H9 (cell line): Measurements from ENCODE around the gene ZNF319. TPM values are rescaled to one million over a fixed set of nuclear protein-coding genes. Genes with fewer than 3 reads are reported as not detected.

Experiments used
- DNase-seq: peaks from one replicate; pipeline ENCODE4 v3.0.0-alpha.2; 2017
- H2AFZ ChIP-seq: one replicate; pipeline ENCODE4 v1.6.1; 2013; ENCODE audit warnings: mild to moderate bottlenecking, low read length, control low read depth, moderate library complexity
- H2AK5ac ChIP-seq: 2 replicates; pipeline ENCODE4 v1.6.1; 2013; ENCODE audit warnings: low read length, control low read depth, mixed read lengths; ENCODE audit not compliant: insufficient read length
- H2BK120ac ChIP-seq: one replicate; pipeline ENCODE4 v1.6.1; 2013; ENCODE audit warnings: low read depth, mild to moderate bottlenecking, low read length, control low read depth, inconsistent platforms; ENCODE audit not compliant: poor library complexity, severe bottlenecking
- H2BK12ac ChIP-seq: 2 replicates; pipeline ENCODE4 v1.6.1; 2013; ENCODE audit warnings: low read length, control low read depth, mixed read lengths, low read depth; ENCODE audit not compliant: insufficient read length
- H2BK15ac ChIP-seq: 2 replicates; pipeline ENCODE4 v1.6.1; 2013; ENCODE audit warnings: low read depth, low read length, control low read depth
- H2BK20ac ChIP-seq: one replicate; pipeline ENCODE4 v1.6.1; 2013; ENCODE audit warnings: low read depth, mild to moderate bottlenecking, low read length, control low read depth, inconsistent platforms; ENCODE audit not compliant: poor library complexity, severe bottlenecking
- H2BK5ac ChIP-seq: 2 replicates; pipeline ENCODE4 v1.6.1; 2013; ENCODE audit warnings: low read length, control low read depth, mixed read lengths; ENCODE audit not compliant: insufficient read length
- H3K14ac ChIP-seq: 2 replicates; pipeline ENCODE4 v1.6.1; 2013; ENCODE audit warnings: low read length, control low read depth; ENCODE audit not compliant: insufficient read depth
- H3K18ac ChIP-seq: 2 replicates; pipeline ENCODE4 v1.6.1; 2013; ENCODE audit warnings: low read depth, mild to moderate bottlenecking, mixed read lengths, low read length, control low read depth; ENCODE audit not compliant: insufficient read length
- H3K23ac ChIP-seq: 2 replicates; pipeline ENCODE4 v1.6.1; 2013; ENCODE audit warnings: low read length, control low read depth, mixed read lengths, low read depth; ENCODE audit not compliant: insufficient read length
- H3K23me2 ChIP-seq: 2 replicates; pipeline ENCODE4 v1.6.1; 2013; ENCODE audit warnings: low read depth, mild to moderate bottlenecking, mixed read lengths, low read length, control low read depth; ENCODE audit not compliant: insufficient read length, poor library complexity, severe bottlenecking
- H3K27ac ChIP-seq: 2 replicates; pipeline ENCODE4 v1.5.1; 2013; ENCODE audit warnings: low read length, control low read depth, mixed read lengths, low read depth; ENCODE audit not compliant: insufficient read length
- H3K27me3 ChIP-seq: 2 replicates; pipeline ENCODE4 v1.6.1; 2013; ENCODE audit warnings: low read length, control low read depth, inconsistent platforms; ENCODE audit not compliant: insufficient read depth
- H3K4ac ChIP-seq: 2 replicates; pipeline ENCODE4 v1.6.1; 2013; ENCODE audit warnings: low read depth, mild to moderate bottlenecking, control low read depth, inconsistent platforms, low read length, moderate library complexity
- H3K4me1 ChIP-seq: 2 replicates; pipeline ENCODE4 v1.6.1; 2013; ENCODE audit warnings: low read length, control low read depth, inconsistent platforms; ENCODE audit not compliant: insufficient read depth
- H3K4me2 ChIP-seq: 2 replicates; pipeline ENCODE4 v1.6.1; 2013; ENCODE audit warnings: low read length, control low read depth, mixed read lengths; ENCODE audit not compliant: insufficient read length, insufficient read depth
- H3K56ac ChIP-seq: 2 replicates; pipeline ENCODE4 v1.6.1; 2013; ENCODE audit warnings: low read depth, mild to moderate bottlenecking, mixed read lengths, low read length, control low read depth; ENCODE audit not compliant: insufficient read length
- H3K79me1 ChIP-seq: 2 replicates; pipeline ENCODE4 v1.6.1; 2013; ENCODE audit warnings: low read depth, mild to moderate bottlenecking, moderate library complexity, low read length, control low read depth, inconsistent platforms; ENCODE audit not compliant: insufficient read depth, poor library complexity, severe bottlenecking
- H3K79me2 ChIP-seq: 2 replicates; pipeline ENCODE4 v1.6.1; 2013; ENCODE audit warnings: low read length, control low read depth, inconsistent platforms; ENCODE audit not compliant: insufficient read depth
- H3K9ac ChIP-seq: 2 replicates; pipeline ENCODE4 v1.6.1; 2013; ENCODE audit warnings: low read length, control low read depth, mixed read lengths; ENCODE audit not compliant: insufficient read length; ENCODE audit errors: extremely low read depth
- H3K9me3 ChIP-seq: one replicate; pipeline ENCODE4 v1.6.1; 2013; ENCODE audit warnings: low read depth, low read length, inconsistent platforms; ENCODE audit not compliant: control insufficient read depth
- H3T11ph ChIP-seq: one replicate; pipeline ENCODE4 v1.6.1; 2013; ENCODE audit warnings: mild to moderate bottlenecking, low read length, control low read depth, inconsistent platforms
- H4K20me1 ChIP-seq: one replicate; pipeline ENCODE4 v1.6.1; 2013; ENCODE audit not compliant: control insufficient read depth, insufficient read length, insufficient read depth
- H4K5ac ChIP-seq: 2 replicates; pipeline ENCODE4 v1.6.1; 2013; ENCODE audit warnings: low read depth, mild to moderate bottlenecking, mixed read lengths, low read length, control low read depth; ENCODE audit not compliant: insufficient read length
- H4K8ac ChIP-seq: replicated peaks from 2 replicates; pipeline ENCODE4 v1.6.1; 2013; ENCODE audit warnings: low read length, control low read depth, mixed read lengths, low read depth; ENCODE audit not compliant: insufficient read length
- H4K91ac ChIP-seq: 2 replicates; pipeline ENCODE4 v1.6.1; 2013; ENCODE audit warnings: low read depth, mild to moderate bottlenecking, moderate library complexity, mixed read lengths, low read length, control low read depth; ENCODE audit not compliant: insufficient read length
- H3K27ac Mint-ChIP-seq, 3 experiments: 2 replicates in 2 of 3; 3 replicates in 1 of 3; pipeline ENCODE4 v1.8.0; 2020 to 2021; ENCODE audit warnings: mixed read lengths in 3 of 3, mild to moderate bottlenecking in 1 of 3, moderate library complexity in 1 of 3
- H3K27me3 Mint-ChIP-seq: 2 replicates; pipeline ENCODE4 v1.8.0; 2021; ENCODE audit warnings: low read depth, mild to moderate bottlenecking, moderate library complexity, mixed read lengths
- H3K36me3 Mint-ChIP-seq, 3 experiments: 2 replicates in 2 of 3; 3 replicates in 1 of 3; pipeline ENCODE4 v1.8.0; 2020 to 2021; ENCODE audit warnings: low read depth in 3 of 3, mixed read lengths in 3 of 3; ENCODE audit not compliant: insufficient read depth in 1 of 3
- H3K4me1 Mint-ChIP-seq, 2 experiments: 2 replicates each; pipeline ENCODE4 v1.8.0; 2020; ENCODE audit warnings: mixed read lengths in 2 of 2
- H3K4me3 Mint-ChIP-seq, 2 experiments: 2 replicates in 1 of 2; 3 replicates in 1 of 2; pipeline ENCODE4 v1.8.0; 2020 to 2021; ENCODE audit warnings: mild to moderate bottlenecking in 2 of 2, mixed read lengths in 2 of 2, moderate library complexity in 1 of 2
- H3K9me3 Mint-ChIP-seq, 2 experiments: 2 replicates in 1 of 2; 3 replicates in 1 of 2; pipeline ENCODE4 v1.8.0; 2020; ENCODE audit warnings: mild to moderate bottlenecking in 2 of 2, mixed read lengths in 2 of 2, moderate library complexity in 1 of 2
- CTCF ChIP-seq: fragments of 200-600 bp; sonication (generic); conservative IDR thresholded peaks from 3 replicates; pipeline ENCODE4 v1.8.0; 2021; ENCODE audit warnings: antibody characterized with exemption, mild to moderate bottlenecking
- whole genome bisulfite sequencing: extraction: QIAGEN DNeasy Blood & Tissue Kit; methylation state at CpG from one replicate; pipeline ENCODE4 v1.1.7; 2013; ENCODE audit warnings: missing lambda C conversion rate, low lambda C conversion rate, mixed read lengths; ENCODE audit not compliant: insufficient read length; ENCODE audit errors: extremely low coverage; 5-methylcytosine and 5-hydroxymethylcytosine counted together
- total RNA-seq: library from RNA; stranded (reverse); gene quantifications from 2 replicates; pipeline ENCODE4 v1.2.1, GENCODE V29; 2021

The ZNF319 gene
- total RNA-seq, 1 experiment from 2014 or later: 5.6 TPM

DNA sequence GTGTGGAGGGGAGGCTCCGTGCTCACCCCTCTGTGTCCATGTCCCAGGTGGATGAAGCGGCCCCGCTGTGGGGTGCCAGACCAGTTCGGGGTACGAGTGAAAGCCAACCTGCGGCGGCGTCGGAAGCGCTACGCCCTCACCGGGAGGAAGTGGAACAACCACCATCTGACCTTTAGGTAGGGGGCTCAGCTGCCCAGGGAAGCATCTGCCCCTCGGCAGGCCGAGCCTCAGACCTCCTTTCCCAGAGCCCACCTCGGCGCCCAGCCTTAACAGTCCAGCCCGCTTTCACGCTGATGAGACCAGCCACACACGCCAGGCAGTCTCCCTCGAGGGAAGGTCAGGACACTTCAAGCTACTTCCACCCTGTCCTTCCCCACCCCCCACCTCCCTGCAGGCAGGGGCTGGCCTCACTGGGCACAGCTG lies 37.8 kb upstream of the ZNF319 start:
- Histone ChIP-seq H3K4ac (no peak overlapping the region), H2AK5ac (no peak overlapping the region), H3K79me2 (no peaks in the 10 kb centered on the region), H3K14ac (no peak overlapping the region), H3K9me3 (no peaks in the 10 kb centered on the region), H2BK15ac (no peak overlapping the region), H3K4me1 (no peaks in the 10 kb centered on the region), H2BK120ac (no peak overlapping the region), H4K5ac (no peak overlapping the region), H3T11ph (no peak overlapping the region), H2BK20ac (no peak overlapping the region), H3K18ac (no peak overlapping the region), H3K23me2 (no peaks in the 10 kb centered on the region), H3K79me1 (no peaks in the 10 kb centered on the region), H2BK5ac (no peak overlapping the region), H3K27me3 (no peaks in the 10 kb centered on the region), H3K4me2 (no peak overlapping the region), H3K56ac (no peak overlapping the region), H3K9ac (no peak overlapping the region), H4K8ac (no peak overlapping the region), H4K91ac (no peak overlapping the region), H3K27ac (no peak overlapping the region), H2BK12ac (no peak overlapping the region), H4K20me1 (no peaks in the 10 kb centered on the region), H3K23ac (no peak overlapping the region), H2AFZ (no peak overlapping the region)
- TF ChIP-seq CTCF: no peak
- Mint-ChIP-seq H3K27ac (no peak overlapping the region), H3K9me3 (no peaks in the 10 kb centered on the region; a peak in 1 of 5 replicates), H3K36me3 (peaks cover 13 to 57% (median 47%) of the 10 kb centered on the region in 3 experiments), H3K4me1 (peaks cover 1 to 6% of the 10 kb centered on the region in 2 experiments; a peak in 2 of 4 replicates), H3K4me3 (no peak overlapping the region), H3K27me3 (no peaks in the 10 kb centered on the region)
- no CpG with 5 or more reads among the region's 20 CpGs for WGBS
- no peak for DNase-seq
